K562 (cell line): ENCODE data around the gene PXN. TPM values are rescaled to one million over a fixed set of nuclear protein-coding genes. Genes with fewer than 3 reads are reported as not detected.

ENCODE experiments used
- ATAC-seq: fragments of 200-7000 bp; cut with Tn5 transposase; 3 replicates; pipeline ENCODE4 v1.9.1; 2020; ENCODE audit warnings: moderate library complexity
- BruUV-seq: library from RNA; stranded (reverse); fragments of 400-500 nt; replicated peaks from 2 replicates; lab custom pipeline; 2021; lab: Mats Ljungman, UMichigan
- CTCF ChIA-PET: fragments of 300-600 bp; formaldehyde crosslinking; extraction: SDS; loops from one replicate; lab custom pipeline; 2021; ENCODE audit warnings: low intra/inter-chr PET ratio; lab: Yijun Ruan, JAX
- POLR2A ChIA-PET: fragments of 300-600, 350-650 bp; sonication (Branson Sonifier 250); formaldehyde crosslinking; extraction: SDS; loops from one replicate; lab custom pipeline; 2021; ENCODE audit warnings: antibody characterized with exemption, inconsistent platforms; lab: Yijun Ruan, JAX
- DNase-seq, 4 experiments: peaks; one replicate each; pipeline versions ENCODE4 v3.0.0 to v3.0.0-alpha.2; 2011 to 2018; ENCODE audit warnings: low spot score in 3 of 4, mixed read lengths in 3 of 4; ENCODE audit errors: extremely low read depth in 1 of 4
- FAIRE-seq: peaks from 2 replicates; lab custom pipeline; 2011; peaks lifted over from hg19 to GRCh38; lab: Jason Lieb, UNC
- H2AFZ ChIP-seq: 2 replicates; pipeline ENCODE4 v1.6.0; 2011; ENCODE audit warnings: low read depth, low read length, control low read depth, inconsistent platforms
- H3K27ac ChIP-seq: fragments of 200-600 bp; 3 replicates; pipeline ENCODE4 v1.8.0; 2011; ENCODE audit warnings: low read depth, mild to moderate bottlenecking, control low read depth, inconsistent platforms, low read length, moderate library complexity, mixed read lengths; ENCODE audit errors: extremely low read depth
- H3K27me3 ChIP-seq, 2 experiments: fragments of 300-600 bp in 1 of 2; 2 replicates in 1 of 2; 3 replicates in 1 of 2; pipeline versions ENCODE4 v1.6.0 to v1.8.0; 2011; ENCODE audit warnings: inconsistent platforms in 2 of 2, low read length in 2 of 2, mild to moderate bottlenecking in 1 of 2, mixed read lengths in 1 of 2, moderate library complexity in 1 of 2; ENCODE audit not compliant: control insufficient read depth in 2 of 2, insufficient read depth in 2 of 2
- H3K36me3 ChIP-seq: fragments of 300-600 bp; 3 replicates; pipeline ENCODE4 v1.8.0; 2011; ENCODE audit warnings: mild to moderate bottlenecking, low read length, inconsistent platforms; ENCODE audit not compliant: control insufficient read depth, insufficient read depth
- H3K4me1 ChIP-seq, 2 experiments: fragments of 200-600 bp in 1 of 2; replicated peaks in 1 of 2; 2 replicates in 1 of 2; 3 replicates in 1 of 2; pipeline versions ENCODE4 v1.5.1 to v1.8.0; 2011; ENCODE audit warnings: inconsistent platforms in 2 of 2, low read length in 2 of 2, mild to moderate bottlenecking in 1 of 2, mixed read lengths in 1 of 2, moderate library complexity in 1 of 2; ENCODE audit not compliant: control insufficient read depth in 2 of 2, insufficient read depth in 2 of 2
- H3K4me2 ChIP-seq: 2 replicates; pipeline ENCODE4 v1.6.1; 2011; ENCODE audit warnings: low read length, control low read depth, inconsistent platforms, mixed read lengths; ENCODE audit not compliant: insufficient read depth
- H3K4me3 ChIP-seq: fragments of 200-600 bp; sonication (generic), shearing (Covaris generic); 2 replicates; pipeline ENCODE4 v1.5.1; 2016; ENCODE audit warnings: control low read depth, inconsistent platforms
- H3K79me2 ChIP-seq: fragments of 200-600 bp; 3 replicates; pipeline ENCODE4 v1.8.0; 2011; ENCODE audit warnings: low read length, inconsistent platforms; ENCODE audit not compliant: control insufficient read depth, insufficient read depth
- H3K9ac ChIP-seq, 2 experiments: 2 replicates each; pipeline versions ENCODE4 v1.6.0 to v1.6.1; 2011; ENCODE audit warnings: low read depth in 2 of 2, low read length in 2 of 2, control low read depth in 1 of 2, inconsistent platforms in 1 of 2, mild to moderate bottlenecking in 1 of 2, mixed read lengths in 1 of 2; ENCODE audit not compliant: insufficient read depth in 1 of 2
- H3K9me1 ChIP-seq: one replicate; pipeline ENCODE4 v1.6.0; 2011; ENCODE audit warnings: inconsistent platforms, mild to moderate bottlenecking, low read length, moderate library complexity; ENCODE audit not compliant: control insufficient read depth, insufficient read depth
- H3K9me3 ChIP-seq: replicated peaks from 2 replicates; pipeline ENCODE4 v1.5.1; 2011; ENCODE audit warnings: low read depth, low read length, inconsistent platforms; ENCODE audit not compliant: control insufficient read depth, insufficient read depth
- H4K20me1 ChIP-seq: replicated peaks from 2 replicates; pipeline ENCODE4 v1.6.1; 2011; ENCODE audit warnings: low read length, inconsistent platforms, mixed read lengths; ENCODE audit not compliant: control insufficient read depth, insufficient read depth
- BCOR ChIP-seq: fragments of 450-650 bp; IDR thresholded peaks from 2 replicates; pipeline ENCODE4 v1.6.1; 2016
- ESRRA ChIP-seq: fragments of 450-650 bp; IDR thresholded peaks from 2 replicates; pipeline ENCODE4 v1.6.1; 2014; ENCODE audit warnings: low read depth, mild to moderate bottlenecking, moderate library complexity, borderline replicate concordance
- KDM1A ChIP-seq, 2 experiments: fragments of 450-650 bp; IDR thresholded peaks; 2 replicates each; pipeline ENCODE4 v1.6.1; 2016; ENCODE audit warnings: mild to moderate bottlenecking in 2 of 2
- MED1 ChIP-seq: sonication (generic); formaldehyde crosslinking; IDR thresholded peaks from 2 replicates; pipeline ENCODE4 v1.8.1; 2023; ENCODE audit warnings: missing genetic modification reagents, borderline replicate concordance
- MEF2A ChIP-seq: IDR thresholded peaks from 2 replicates; pipeline ENCODE4 v1.6.1; 2011; ENCODE audit warnings: low read depth, mild to moderate bottlenecking, low read length, moderate library complexity; ENCODE audit not compliant: control insufficient read depth
- POLR2G ChIP-seq: fragments of 200-400 bp; formaldehyde crosslinking; IDR thresholded peaks from 2 replicates; pipeline ENCODE4 v1.6.1; 2017; ENCODE audit warnings: low read depth, mild to moderate bottlenecking, antibody characterized with exemption, low read length, moderate library complexity
- RBFOX2 ChIP-seq: fragments of 200-400 bp; formaldehyde crosslinking; IDR thresholded peaks from 2 replicates; pipeline ENCODE4 v1.6.1; 2017; ENCODE audit warnings: low read depth, mild to moderate bottlenecking, low read length, moderate library complexity
- RBM22 ChIP-seq: fragments of 200-400 bp; formaldehyde crosslinking; IDR thresholded peaks from 2 replicates; pipeline ENCODE4 v1.6.1; 2018; ENCODE audit warnings: low read length, low read depth; ENCODE audit not compliant: poor library complexity, severe bottlenecking
- WGBS: fragments of 100-300 bp; shearing (Covaris generic); methylation state at CpG from one replicate; pipeline ENCODE4 v1.1.6; 2016; ENCODE audit warnings: low coverage, mixed read lengths; ENCODE audit not compliant: insufficient coverage; ENCODE audit errors: missing lambda C conversion rate; 5-methylcytosine and 5-hydroxymethylcytosine counted together
- in situ Hi-C: fragments of 300-500 bp; cut with MboI; formaldehyde crosslinking; loops from 4 replicates; pipeline ENCODE4 v1.15.0; 2018; ENCODE audit warnings: inconsistent platforms, mixed read lengths
- intact Hi-C: fragments of 100-400 bp; cut with micrococcal nuclease; formaldehyde crosslinking; loops from 2 replicates; pipeline ENCODE4 v1.14.2; 2022
- polyA plus RNA-seq, 8 experiments: library from polyadenylated mRNA; depleted of rRNA in 4 of 8; stranded (reverse) in 5 of 8; unstranded in 3 of 8; fragments of >200 nt; fragmentation: Nextera tagmentation in 2 of 8; fragmentation: Illumina TruSeq in 1 of 8; extraction: Ambion mirVana in 2 of 8; extraction: Trizol in 1 of 8; gene quantifications; 2 replicates each; pipeline versions ENCODE4 v1.2.1 to v1.2.3, GENCODE V29; 2011 to 2014; ENCODE audit warnings: inconsistent platforms in 1 of 8, missing spikeins in 1 of 8
- total RNA-seq, 7 experiments: library from RNA; depleted of rRNA in 6 of 7; stranded (reverse); fragments of >200 nt in 6 of 7; fragmentation: Illumina TruSeq in 2 of 7; extraction: Trizol in 2 of 7; gene quantifications; 2 replicates each; pipeline versions ENCODE4 v1.2.1 to v1.2.3, GENCODE V29; 2011 to 2021; ENCODE audit warnings: low replicate concordance in 1 of 7

The PXN gene
- total and polyA plus RNA-seq, 9 of the 15 experiments (the other 6 are each of a cell fraction or from before 2014, with no cell fraction given), result 4.0 to 74.1 (median 18.6) TPM

- Histone ChIP-seq H3K79me2 (no peaks in the 10 kb centered on the region), H2AFZ (no peak overlapping the region), H3K4me1 (peaks cover 0 to 41% of the 10 kb centered on the region in 2 experiments; a peak in 2 of 5 replicates), H3K9ac (peak overlapping the region in 1 of 2 experiments; percentile 68; a peak in 2 of 4 replicates), H3K9me1 (no peaks in the 10 kb centered on the region), H3K4me3 (no peak overlapping the region), H4K20me1 (no peaks in the 10 kb centered on the region), H3K9me3 (no peaks in the 10 kb centered on the region), H3K36me3 (peaks cover 65% of the 10 kb centered on the region; the same call in 2 of the 3 replicates), H3K27me3 (no peaks in the 10 kb centered on the region), H3K27ac (no peak overlapping the region), H3K4me2 (no peak overlapping the region)
- FAIRE-seq (no peak), DNase-seq (no peak), ATAC-seq (no peak; the same call in 2 of the 3 replicates)
- 80% methylated on average over 12 of the region's 32 CpGs for WGBS
- no peak for TF ChIP-seq MED1 (CRISPR knock-in tag)
- peak; percentile 23; the same call in 1 of the 2 replicates for TF ChIP-seq ESRRA
- TF ChIP-seq POLR2G, result peak; percentile 72
- no peak for TF ChIP-seq MEF2A
- TF ChIP-seq RBM22, result peak; percentile 56
- TF ChIP-seq RBFOX2, result 0 out of 2 replicates have a peak, but pooled peaks have one; percentile 12
- TF ChIP-seq BCOR, result no peak
- TF ChIP-seq KDM1A (IDR thresholded peaks at IDR 0.05), result peak in 1 of 2 experiments; percentile 68; a peak in 1 of 4 replicates
- BruUV-seq, result no TSS peak
- ChIA-PET CTCF (no interaction called here), POLR2A (interaction anchor here (0.5 to 17.7 kb wide), 7 partner anchors 8 to 426 kb away, joined by 3 to 420 read pairs (median 3); partner anchors contain the start of genes GCN1, RNU4-1, RNU4-2 and RPLP0)
- in situ Hi-C loops, result no loop called here
- intact Hi-C loops, result no loop called here
Measured at GRCh38 chr12:120216742-120217605, 48.6 kb downstream of the PXN start.
